Measurements from ENCODE around the gene MGST3. TPM values are rescaled to one million over a fixed set of nuclear protein-coding genes. Genes with fewer than 3 reads are reported as not detected.

Gene MGST3
- polyA plus RNA-seq, 1 donor (not counting 4 experiments of a cell fraction or from before 2014, with no cell fraction given), result 319 TPM

GRCh38 chr1:165612062-165612461, 19.0 kb upstream of the MGST3 start:
- no peak overlapping the region for H3K4me2 ChIP-seq (ENCODE audit: control insufficient read depth, extremely low read depth, insufficient read depth, low read depth, low read length)
- H2AFZ ChIP-seq (ENCODE audit: control insufficient read depth, low read length), result no peak overlapping the region
- H4K20me1 ChIP-seq (ENCODE audit: control insufficient read depth, extremely low read depth, insufficient read depth, low read length), result no peaks in the 10 kb centered on the region
- no peaks in the 10 kb centered on the region for H3K9me3 ChIP-seq (ENCODE audit: control insufficient read depth, low read depth, low read length)
- H3K9ac ChIP-seq (ENCODE audit: control insufficient read depth, extremely low read depth, insufficient read depth, low read length), result no peak overlapping the region
- TF ChIP-seq EZH2 (IDR thresholded peaks at IDR 0.05; ENCODE audit: low read length) (no peak), CTCF (optimal IDR thresholded peaks at IDR 0.05 in 1 of 3, IDR thresholded peaks at IDR 0.05 in 1 of 3, conservative IDR thresholded peaks at IDR 0.05 in 1 of 3; ENCODE audit: extremely low read depth in 1 of 3, insufficient read depth in 2 of 3, low read length in 3 of 3) (no peak)
- H3K4me3 ChIP-seq (ENCODE audit: control insufficient read depth in 2 of 3, extremely low read depth in 1 of 3, insufficient read depth in 2 of 3, low read depth in 1 of 3, low read length in 3 of 3), result no peak overlapping the region
- no peaks in the 10 kb centered on the region for H3K79me2 ChIP-seq (ENCODE audit: control insufficient read depth, insufficient read depth, low read length)
- FAIRE-seq (no peak), DNase-seq (ENCODE audit: low read depth, low spot score) (no peak)
- no peaks in the 10 kb centered on the region for H3K4me1 ChIP-seq (ENCODE audit: control insufficient read depth, extremely low read depth, insufficient read depth, low read length)
- H3K9me1 ChIP-seq (ENCODE audit: control insufficient read depth, extremely low read depth, insufficient read depth, low read length), result no peaks in the 10 kb centered on the region
- no peaks in the 10 kb centered on the region for H3K36me3 ChIP-seq (ENCODE audit: control insufficient read depth in 2 of 2, extremely low read depth in 1 of 2, insufficient read depth in 2 of 2, low read length in 2 of 2)
- dilution Hi-C loops (cut with MboI; ENCODE audit: extremely low pct_ligation_motif_present, low sequenced_read_pairs), result no loop called here
- peaks cover 5% of the 10 kb centered on the region for H3K27me3 ChIP-seq (ENCODE audit: control insufficient read depth, extremely low read depth, insufficient read depth, low read length)
- no peak overlapping the region for H3K27ac ChIP-seq (ENCODE audit: control insufficient read depth, insufficient read depth, low read length)

DNA sequence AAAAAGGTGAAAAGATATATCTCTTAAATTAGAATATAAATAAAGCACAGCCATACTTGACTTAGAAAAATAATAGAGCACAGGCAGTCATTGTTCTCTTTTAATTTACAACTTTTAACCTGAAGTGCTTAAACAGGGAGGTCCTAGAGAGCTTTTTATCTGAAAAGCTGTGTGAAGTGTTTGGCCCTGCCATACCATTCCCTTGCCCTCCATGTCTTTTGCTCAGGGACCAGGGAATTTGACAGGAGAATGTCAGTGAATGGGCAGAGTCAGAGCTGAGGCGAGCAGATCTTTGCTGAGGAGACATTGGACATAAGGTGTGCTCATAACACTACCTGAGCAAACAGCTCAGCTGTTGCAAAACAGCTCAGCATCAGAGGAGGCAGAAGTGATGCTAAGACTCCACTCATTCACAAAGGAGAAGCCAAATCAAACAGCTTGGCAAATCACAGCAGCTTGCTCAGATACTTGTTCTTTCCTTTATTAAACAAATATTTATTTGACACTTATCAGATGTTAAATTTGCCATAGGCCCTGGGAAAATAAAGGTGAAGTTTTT, 14.9 kb upstream of the MGST3 start:
- no peaks in the 10 kb centered on the region for H3K4me1 ChIP-seq (ENCODE audit: control insufficient read depth, extremely low read depth, insufficient read depth, low read length)
- FAIRE-seq (no peak), DNase-seq (ENCODE audit: low read depth, low spot score) (no peak)
- H3K9ac ChIP-seq (ENCODE audit: control insufficient read depth, extremely low read depth, insufficient read depth, low read length), result no peak overlapping the region
- H3K9me1 ChIP-seq (ENCODE audit: control insufficient read depth, extremely low read depth, insufficient read depth, low read length), result no peaks in the 10 kb centered on the region
- no peak overlapping the region for H3K4me3 ChIP-seq (ENCODE audit: control insufficient read depth in 2 of 3, extremely low read depth in 1 of 3, insufficient read depth in 2 of 3, low read depth in 1 of 3, low read length in 3 of 3)
- H4K20me1 ChIP-seq (ENCODE audit: control insufficient read depth, extremely low read depth, insufficient read depth, low read length), result no peaks in the 10 kb centered on the region
- no peaks in the 10 kb centered on the region for H3K9me3 ChIP-seq (ENCODE audit: control insufficient read depth, low read depth, low read length)
- no peaks in the 10 kb centered on the region for H3K36me3 ChIP-seq (ENCODE audit: control insufficient read depth in 2 of 2, extremely low read depth in 1 of 2, insufficient read depth in 2 of 2, low read length in 2 of 2)
- H2AFZ ChIP-seq (ENCODE audit: control insufficient read depth, low read length), result no peak overlapping the region
- no peak overlapping the region for H3K4me2 ChIP-seq (ENCODE audit: control insufficient read depth, extremely low read depth, insufficient read depth, low read depth, low read length)
- no peak overlapping the region for H3K27ac ChIP-seq (ENCODE audit: control insufficient read depth, insufficient read depth, low read length)
- dilution Hi-C loops (cut with MboI; ENCODE audit: extremely low pct_ligation_motif_present, low sequenced_read_pairs), result no loop called here
- TF ChIP-seq CTCF (optimal IDR thresholded peaks at IDR 0.05 in 1 of 3, IDR thresholded peaks at IDR 0.05 in 1 of 3, conservative IDR thresholded peaks at IDR 0.05 in 1 of 3; ENCODE audit: extremely low read depth in 1 of 3, insufficient read depth in 2 of 3, low read length in 3 of 3), result no peak
- TF ChIP-seq EZH2 (IDR thresholded peaks at IDR 0.05; ENCODE audit: low read length), result no peak
- no peaks in the 10 kb centered on the region for H3K79me2 ChIP-seq (ENCODE audit: control insufficient read depth, insufficient read depth, low read length)
- H3K27me3 ChIP-seq (ENCODE audit: control insufficient read depth, extremely low read depth, insufficient read depth, low read length), result peaks cover 13% of the 10 kb centered on the region

All from keratinocyte (primary cell).